Astrocyte (in vitro differentiated cells and primary cell): Measurements from ENCODE around the gene CKAP2.

ENCODE experiments used
- EZH2 ChIP-seq: IDR thresholded peaks from 2 replicates; pipeline ENCODE4 v1.6.1; 2012; ENCODE audit warnings: mild to moderate bottlenecking, low read length, inconsistent platforms; ENCODE audit not compliant: insufficient read depth
- TF ChIP-seq, protein P1 (sequence below): IDR thresholded peaks from 2 replicates; pipeline ENCODE4 v1.5.1; 2011; ENCODE audit warnings: low read depth, mild to moderate bottlenecking, inconsistent platforms, low read length, moderate library complexity; ENCODE audit not compliant: insufficient read depth

DNA sequence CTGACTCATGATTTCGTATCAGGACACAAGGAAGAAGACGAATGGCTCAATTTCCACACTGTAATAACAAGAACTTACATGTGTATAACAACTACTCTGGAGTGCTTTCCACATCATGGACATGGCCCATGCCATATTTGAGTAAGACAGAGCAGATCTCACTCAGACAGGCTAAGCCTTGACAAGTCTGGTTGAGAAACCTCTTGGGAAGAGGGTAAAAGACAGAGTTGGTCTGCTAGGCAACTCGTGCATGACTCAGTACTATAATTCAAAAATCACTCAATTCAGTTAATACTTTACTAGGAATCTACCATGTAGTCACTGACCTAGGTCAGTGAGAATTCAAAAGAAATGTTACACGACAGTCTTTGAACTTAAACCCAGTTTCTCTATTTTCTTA is 43.6 kb upstream of the CKAP2 start:
- TF ChIP-seq, protein P1, sequence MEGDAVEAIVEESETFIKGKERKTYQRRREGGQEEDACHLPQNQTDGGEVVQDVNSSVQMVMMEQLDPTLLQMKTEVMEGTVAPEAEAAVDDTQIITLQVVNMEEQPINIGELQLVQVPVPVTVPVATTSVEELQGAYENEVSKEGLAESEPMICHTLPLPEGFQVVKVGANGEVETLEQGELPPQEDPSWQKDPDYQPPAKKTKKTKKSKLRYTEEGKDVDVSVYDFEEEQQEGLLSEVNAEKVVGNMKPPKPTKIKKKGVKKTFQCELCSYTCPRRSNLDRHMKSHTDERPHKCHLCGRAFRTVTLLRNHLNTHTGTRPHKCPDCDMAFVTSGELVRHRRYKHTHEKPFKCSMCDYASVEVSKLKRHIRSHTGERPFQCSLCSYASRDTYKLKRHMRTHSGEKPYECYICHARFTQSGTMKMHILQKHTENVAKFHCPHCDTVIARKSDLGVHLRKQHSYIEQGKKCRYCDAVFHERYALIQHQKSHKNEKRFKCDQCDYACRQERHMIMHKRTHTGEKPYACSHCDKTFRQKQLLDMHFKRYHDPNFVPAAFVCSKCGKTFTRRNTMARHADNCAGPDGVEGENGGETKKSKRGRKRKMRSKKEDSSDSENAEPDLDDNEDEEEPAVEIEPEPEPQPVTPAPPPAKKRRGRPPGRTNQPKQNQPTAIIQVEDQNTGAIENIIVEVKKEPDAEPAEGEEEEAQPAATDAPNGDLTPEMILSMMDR = no peak
- no peak for TF ChIP-seq EZH2
